HG02943 (cell line): ENCODE results near the gene UAP1.
A peak's percentile ranks its signal among the peaks of the same experiment; 100 is the strongest.

Experiments used
- ATAC-seq: cut with Tn5 transposase; IDR thresholded peaks from one replicate; pipeline ENCODE4 v1.9.1; 2021; ENCODE audit warnings: mild to moderate bottlenecking, low read depth, moderate library complexity; ENCODE audit not compliant: unreplicated experiment

The UAP1 gene

DNA sequence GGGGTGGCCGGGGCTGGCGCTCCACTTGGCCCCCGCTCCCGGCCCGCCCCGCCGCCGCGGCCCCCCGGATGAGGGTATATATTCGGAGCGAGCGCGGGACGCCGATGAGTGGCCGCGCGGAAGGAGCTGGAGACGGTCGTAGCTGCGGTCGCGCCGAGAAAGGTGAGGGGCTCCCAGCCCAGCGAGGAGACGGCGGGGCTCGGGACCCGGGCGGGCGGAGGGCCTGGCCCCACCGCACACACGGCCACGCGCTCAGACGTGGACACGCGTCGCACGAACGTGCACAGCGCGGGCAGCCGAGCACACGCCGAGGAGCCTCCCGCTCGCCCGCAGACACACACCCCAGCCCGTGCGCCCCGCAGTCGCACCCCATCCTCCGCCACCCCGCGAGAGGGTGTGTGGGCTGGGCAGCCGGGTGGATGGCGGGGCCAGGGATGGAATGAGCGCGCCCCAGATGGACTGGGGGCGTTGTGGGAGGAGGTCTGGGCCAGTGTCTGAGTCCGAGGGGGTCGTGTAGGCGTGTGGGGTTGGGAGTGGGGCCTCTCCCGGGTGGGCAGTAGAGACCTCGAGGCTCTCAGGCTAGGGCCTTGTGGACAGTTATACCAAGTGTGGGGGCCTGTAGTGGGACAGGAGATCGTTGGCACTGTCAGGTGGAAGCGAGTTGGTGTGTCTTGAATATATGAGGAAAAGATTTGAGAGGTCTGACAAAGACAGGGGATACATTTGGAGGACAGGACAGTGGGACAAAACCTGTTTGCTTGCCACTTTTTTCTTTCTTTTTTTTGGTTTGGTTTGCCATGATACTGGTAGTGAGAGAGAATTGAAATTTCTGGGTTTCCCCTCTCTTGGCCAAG, at the start of gene UAP1:
TSS of gene UAP1 (plus strand) at position 107 of the 854 bp plus-strand sequence. CDS start 4,347 bp downstream, outside the sequence.
- ATAC-seq: peak; percentile 32

- ATAC-seq: no peak
These were observed 34.2 kb upstream of the UAP1 start for GRCh38 chr1:162527314-162527713.

DNA sequence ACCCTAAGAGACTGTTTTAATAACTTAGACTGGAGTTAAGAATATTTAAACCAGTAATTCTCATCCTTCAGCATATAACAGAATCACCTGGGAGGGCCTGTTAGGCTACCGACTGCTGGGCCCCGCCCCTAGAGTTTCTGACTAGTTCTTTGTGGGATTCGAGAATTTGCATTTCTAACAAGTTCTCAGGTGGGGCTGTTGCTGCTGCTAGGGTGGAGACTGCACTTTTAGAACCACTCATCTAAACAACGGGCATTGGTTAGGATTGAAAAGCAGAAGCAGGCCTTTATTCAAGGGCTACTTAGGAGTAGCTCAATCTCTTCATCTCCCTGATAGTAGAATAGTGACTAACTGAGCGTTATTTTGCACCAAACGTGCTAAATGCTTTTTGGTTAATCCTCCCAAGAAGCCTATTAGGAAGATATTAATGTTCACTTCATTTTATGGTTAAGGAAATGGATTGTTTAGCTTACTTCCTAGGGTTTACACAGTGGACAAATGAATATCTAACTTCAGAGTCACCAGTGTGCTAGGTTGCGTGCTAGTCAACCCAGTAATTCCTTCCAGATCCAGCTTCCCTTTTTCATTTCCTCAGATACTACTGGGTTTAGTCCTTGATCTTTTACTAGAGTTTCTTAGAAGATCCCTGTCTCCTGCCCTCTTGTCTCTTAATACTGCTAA, 31.1 kb upstream of the UAP1 start:
- peak; percentile 86 for ATAC-seq

DNA sequence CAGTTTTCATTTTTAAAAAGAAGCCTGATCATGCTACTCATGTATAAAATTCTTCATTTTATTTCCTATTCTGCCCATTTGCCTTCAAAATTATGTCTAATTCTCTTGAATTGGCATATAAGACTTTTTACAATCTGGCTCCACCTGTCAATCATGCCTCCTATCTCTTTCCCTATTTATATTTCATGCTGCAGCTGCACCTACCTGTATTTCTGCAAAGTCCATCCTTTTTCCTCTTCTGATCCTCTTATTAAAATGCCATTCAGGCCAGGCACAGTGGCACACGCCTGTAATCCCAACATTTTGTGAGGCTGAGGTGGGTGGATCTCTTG, 30.6 kb upstream of the UAP1 start:
- ATAC-seq: no peak

DNA sequence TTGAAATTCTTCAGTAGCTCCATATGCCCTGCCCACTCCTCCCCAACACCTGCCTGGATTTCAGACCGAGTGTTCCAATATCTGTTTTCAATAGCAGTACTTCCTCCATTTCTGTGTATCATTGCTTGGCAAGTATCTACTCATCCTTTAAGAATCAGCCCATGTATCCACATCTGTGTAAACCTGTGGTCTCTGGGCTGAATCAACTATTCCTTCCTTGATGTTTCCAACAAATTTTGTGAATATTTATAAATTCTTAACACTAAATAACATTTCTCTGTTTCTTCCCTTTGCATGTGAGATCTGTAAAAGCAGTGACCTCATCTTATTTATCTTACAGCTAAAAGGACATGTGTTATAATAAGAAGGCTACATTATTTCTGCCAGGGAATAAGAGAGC, 26.0 kb upstream of the UAP1 start:
- ATAC-seq: no peak

DNA sequence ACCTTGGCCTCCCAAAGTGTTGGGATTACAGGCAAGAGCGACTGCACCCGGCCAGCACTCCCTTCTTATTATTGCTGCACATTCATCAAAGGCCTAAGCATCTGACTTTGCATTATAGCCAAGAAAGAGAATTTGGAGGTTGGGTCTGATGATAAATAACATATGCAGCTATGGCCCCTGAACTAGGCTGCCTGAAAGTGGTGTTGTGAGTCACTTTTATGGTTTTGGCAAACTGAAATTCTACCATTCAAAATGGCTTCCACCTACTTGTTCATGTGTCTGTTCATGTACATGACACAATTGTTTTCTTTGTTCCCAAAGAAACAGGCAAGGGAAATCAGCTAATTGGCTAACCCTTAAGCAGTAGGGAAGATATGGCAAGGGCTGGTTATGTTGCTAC, 25.0 kb upstream of the UAP1 start:
- ATAC-seq: no peak

GRCh38 chr1:162537216-162537615, 24.3 kb upstream of the UAP1 start:
- no peak for ATAC-seq

DNA sequence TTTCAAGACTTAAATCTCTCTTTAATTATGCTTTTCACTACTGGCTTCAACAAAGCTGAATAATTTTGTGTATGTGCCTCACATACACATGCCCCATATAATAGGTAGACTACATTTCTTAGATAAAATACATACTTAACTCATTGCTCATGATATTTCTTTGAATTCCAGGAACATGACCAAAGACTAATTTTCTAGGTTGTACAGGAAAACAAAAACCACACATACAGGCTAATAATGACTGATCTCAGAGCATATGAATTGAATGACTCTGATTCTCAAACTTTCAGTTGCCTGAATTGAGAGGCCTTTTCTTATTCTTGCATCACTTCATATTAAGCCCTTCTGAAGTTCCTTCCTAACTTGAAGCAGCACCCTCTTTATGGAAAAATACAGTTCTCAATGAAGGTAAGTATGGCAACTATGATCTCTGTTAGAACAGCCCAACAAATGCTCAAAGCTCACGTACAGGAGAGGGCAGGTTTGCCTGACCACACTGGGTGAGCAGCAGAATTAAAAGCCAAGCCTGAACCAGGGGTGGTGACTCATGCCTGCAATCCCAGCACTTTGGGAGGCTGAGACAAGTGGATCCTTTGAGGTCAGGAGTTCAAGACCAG, 22.6 kb upstream of the UAP1 start:
- no peak for ATAC-seq

DNA sequence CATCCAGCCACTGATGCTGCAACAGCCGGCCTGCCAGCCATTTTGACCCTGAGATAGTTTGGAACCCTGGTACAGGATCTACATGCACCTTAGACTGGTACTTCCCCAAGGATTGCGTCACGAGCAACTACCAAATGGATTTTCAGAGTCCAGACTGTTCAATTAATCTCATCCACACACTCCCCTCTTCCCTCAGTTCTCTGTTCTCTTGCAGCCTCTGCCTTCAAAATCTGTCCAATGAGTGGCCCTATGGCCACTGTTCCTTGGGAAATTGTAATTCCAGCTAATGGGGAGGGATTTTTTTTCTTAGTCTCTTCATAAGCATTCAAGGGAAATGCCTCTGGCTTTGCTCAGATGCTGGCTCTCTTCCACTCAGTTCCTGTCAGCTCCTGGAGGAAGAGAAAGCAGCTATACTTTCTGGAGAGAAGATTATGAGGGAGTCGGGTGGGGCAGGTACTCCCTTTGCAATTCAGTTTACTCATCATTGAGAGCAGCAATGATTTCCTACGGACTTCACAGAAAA, 19.8 kb upstream of the UAP1 start:
- no peak for ATAC-seq

DNA sequence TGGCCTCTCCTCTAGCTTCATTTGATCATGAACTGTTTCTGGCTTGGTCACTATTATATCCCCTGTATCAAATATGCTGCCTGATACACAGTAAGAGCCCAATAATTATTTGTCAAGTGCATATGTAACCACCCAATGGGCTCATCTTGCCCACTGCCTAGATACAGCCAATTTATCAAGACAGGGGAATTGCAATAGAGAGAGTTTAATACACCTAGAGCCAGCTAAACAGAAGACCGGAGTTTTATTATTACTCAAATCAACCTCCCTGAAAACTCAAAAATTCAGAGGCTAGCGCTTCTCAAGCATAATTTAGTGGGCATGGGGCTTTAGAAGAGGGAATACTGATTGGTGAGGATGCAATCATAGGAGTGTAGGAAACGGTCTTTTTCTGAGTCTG, 18.3 kb upstream of the UAP1 start:
- no peak for ATAC-seq

- no peak for ATAC-seq
These were observed 13.4 kb upstream of the UAP1 start for GRCh38 chr1:162548170-162548569.

DNA sequence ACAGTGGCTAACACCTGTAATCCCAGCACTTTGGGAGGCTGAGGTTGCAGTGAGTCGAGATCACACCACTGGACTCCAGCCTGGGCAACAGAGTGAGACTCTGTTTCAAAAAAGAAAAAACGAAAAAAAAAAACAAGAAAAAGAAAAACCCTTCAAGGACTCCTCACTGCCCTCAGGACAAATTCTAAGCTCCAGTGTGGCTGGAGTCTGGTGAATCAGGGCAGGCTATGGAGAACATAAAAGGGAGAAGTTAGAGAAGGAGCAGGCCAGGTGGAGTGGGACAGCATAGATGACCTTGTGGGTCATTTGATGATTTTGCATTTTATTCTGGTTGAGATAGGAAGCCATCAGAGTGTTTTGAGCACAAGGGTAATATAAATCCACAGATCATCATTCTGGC, 12.5 kb upstream of the UAP1 start:
- no peak for ATAC-seq

GRCh38 chr1:162550925-162551324, 10.6 kb upstream of the UAP1 start:
- ATAC-seq: no peak

DNA sequence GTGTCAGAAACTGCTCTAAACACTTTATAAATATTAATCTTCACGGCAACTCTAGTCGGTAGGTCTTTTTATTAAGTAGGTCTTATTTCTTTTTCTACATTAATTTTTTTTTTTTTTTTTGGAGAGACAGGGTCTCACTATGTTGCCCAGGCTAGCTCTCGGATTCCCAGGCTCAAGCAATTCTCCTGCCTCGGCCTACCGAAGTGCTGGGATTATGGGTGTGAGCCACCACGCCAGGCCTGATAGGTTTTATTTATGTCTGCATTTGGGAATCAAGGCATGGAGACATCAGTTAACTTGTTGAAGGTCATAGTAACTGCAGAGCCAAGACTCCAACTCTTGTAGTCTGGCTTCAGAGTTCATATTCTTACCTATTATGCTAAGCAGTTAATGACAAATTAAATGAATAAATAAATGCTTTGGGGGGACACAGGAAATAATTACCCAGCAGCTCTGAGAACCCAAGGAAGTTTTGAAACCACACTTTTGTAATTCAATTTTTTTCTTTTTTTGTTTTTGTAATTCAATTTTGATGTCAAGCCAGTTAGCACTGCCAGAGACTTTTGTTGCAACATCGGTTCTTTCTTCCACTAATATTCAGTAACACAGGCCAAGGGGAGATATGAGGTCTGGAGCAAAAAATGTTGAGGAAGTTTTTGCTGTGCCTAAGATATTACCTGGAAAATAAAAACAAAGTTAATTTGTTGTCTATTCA, 9.4 kb upstream of the UAP1 start:
- no peak for ATAC-seq

DNA sequence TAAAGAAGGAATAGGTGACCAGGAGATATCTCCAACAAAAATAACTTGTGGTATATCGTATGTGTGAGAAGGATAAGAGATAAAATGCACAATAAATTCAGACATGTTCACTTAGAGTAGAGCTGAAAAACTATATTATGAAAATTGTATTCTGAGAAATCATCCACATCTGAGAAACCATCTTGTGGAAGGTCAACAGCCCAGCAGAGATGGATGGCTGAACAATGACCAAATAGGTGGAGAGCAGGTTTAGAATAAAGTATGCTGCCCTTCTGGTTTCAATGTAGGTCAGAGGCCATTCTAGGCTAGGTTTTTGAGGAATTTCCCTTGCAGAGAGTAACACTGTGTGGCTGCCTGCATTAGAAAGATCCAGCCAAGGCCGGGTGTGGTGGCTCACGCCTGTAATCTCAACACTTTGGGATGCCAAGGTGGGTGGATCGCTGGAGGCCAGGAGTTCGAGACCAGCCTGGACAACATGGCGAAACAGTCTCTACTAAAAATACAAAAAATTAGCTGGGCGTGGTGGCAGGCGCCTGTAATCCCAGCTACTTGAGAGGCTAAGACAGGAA, 8.8 kb upstream of the UAP1 start:
- no peak for ATAC-seq

DNA sequence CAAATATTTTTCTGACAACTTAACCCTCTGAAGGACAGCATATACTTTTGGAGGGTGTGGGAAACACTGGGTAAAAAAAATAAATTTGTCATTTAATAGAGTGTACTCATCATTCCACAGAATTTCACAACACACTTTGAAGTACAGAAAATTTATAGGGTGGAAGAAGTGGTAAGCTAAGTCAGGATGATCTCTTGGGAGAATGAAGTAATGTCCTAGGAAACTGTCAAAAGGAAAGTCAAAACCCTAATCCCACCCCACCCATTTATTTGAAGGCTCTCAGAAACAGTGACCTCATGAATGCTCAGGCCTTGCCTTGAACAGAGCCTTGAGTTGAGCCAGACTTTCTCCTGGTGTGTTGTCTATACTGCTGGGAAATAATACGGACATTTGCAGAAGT, 7.3 kb upstream of the UAP1 start:
- ATAC-seq: no peak

DNA sequence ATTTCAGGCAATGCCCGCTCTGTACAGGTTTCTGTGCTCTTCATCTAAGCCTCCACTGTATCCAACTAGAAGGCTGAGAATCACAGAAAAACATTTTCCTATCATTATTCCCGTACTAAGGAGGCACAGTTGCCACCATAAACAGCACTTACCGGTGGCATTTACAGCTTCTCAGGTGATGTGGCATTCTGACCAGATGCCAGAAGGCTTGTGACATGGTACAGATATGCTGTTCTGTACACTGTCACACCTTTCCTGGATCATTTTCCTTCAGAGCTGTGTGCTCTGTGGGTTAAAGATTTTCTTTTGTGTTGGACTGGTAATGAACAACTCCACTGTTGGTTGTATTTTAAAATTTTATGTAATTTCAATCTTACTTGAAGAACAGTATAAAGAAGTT, 4.0 kb upstream of the UAP1 start:
- ATAC-seq: no peak

GRCh38 chr1:162560303-162561036, 1.1 kb upstream of the UAP1 start:
- no peak for ATAC-seq

DNA sequence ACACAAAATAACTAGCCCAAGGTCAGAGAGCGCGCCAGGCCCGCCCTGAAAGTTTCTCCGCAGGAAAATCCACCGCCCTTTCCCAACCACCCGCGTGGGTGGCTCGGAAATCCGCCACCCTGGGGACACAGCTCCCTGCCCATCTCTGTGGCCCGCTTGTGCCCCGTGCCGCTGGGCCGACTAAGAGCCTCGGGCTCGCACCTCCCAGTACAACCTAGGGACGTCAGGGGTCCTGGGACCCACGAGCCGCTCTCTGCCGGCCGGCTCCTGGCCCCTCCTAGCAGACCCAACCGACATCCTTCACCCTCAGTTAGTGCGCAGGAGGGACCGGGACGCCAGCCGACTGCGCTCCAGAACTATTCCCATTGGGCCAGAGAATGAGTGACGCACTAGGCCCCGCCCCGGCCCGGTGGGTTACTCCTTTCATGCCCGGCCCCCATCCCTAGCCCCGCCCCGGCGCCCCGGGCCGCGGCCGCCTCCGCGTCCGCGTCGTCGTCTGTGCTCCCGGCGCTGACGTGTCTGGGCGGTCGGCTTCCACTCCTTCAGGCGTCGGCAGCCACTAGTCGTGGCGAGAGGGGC, 396 bp upstream of the UAP1 start:
- peak; percentile 86 for ATAC-seq

DNA sequence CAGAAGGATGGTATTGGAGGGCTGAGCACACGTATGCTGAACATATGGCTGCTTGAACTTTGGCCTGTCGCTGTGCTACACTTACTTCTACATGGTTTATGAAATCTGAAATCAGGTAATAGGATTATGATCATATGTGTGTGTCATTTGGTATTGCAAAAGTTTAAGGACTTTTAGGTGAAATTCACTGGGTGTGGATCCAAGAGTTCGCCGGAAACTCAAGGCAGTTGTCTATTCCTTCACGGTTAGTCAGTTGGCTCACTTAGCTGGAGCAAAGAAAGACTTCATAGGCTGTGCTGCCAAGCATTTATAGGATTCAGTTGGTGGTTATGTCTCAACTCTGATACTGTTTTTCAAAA, 927 bp downstream of the UAP1 start:
- no peak for ATAC-seq
